Hematopoietic multipotent progenitor cell treated with erythropoietin and hydrocortisone succinate and interleukin-3 and kit ligand, for 8 days (in vitro differentiated cells): ENCODE results near the gene PTPRR.
"Not testable (repeated sequence)": the region's sequence is repeated elsewhere in the genome, so short reads cannot be mapped to it uniquely, and the experiment has no call there.

Source experiments
- DNase-seq: peaks from one replicate; pipeline ENCODE4 v3.0.0-alpha.2; 2015

PTPRR gene

DNA sequence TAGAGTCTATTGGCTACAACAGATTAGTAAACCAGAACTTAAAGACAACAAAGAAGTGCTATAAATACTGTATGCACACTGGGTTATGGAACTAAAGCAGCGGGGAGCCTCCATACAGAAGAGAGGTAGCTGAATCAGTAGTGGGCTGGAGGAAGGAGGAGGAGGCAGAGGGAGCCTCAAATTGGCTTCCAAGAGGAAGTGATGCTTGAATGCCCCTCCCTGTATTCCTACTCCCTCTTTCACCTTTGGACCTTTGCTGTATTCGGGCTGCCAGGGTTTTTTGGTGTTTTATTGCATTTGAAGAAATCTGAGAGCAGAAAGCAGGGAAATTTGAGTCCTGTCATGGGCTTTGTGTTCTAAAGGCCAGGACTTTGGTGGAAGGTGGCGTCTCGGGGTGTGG lies 179.3 kb downstream of the PTPRR start:
- DNase-seq = no peak

DNA sequence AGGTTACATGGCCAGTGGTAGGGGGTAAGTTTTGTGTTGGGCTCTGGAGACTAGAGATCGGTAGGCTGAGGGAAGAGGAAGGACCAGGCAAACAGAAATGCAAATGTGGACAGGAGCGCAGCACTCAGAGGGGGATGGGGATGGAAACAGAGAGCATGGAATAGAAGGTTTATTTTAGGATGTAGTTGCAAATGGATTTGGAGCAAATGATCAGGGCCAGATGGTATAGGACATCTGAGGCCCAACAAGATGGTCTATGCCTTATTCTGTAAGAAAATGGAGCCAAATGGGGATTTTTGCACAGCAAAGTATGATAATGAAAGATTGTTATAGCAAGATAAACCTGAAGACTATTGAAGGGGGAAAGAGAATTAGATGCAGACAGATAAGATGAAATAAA lies 180.8 kb downstream of the PTPRR start:
- DNase-seq = no peak

DNA sequence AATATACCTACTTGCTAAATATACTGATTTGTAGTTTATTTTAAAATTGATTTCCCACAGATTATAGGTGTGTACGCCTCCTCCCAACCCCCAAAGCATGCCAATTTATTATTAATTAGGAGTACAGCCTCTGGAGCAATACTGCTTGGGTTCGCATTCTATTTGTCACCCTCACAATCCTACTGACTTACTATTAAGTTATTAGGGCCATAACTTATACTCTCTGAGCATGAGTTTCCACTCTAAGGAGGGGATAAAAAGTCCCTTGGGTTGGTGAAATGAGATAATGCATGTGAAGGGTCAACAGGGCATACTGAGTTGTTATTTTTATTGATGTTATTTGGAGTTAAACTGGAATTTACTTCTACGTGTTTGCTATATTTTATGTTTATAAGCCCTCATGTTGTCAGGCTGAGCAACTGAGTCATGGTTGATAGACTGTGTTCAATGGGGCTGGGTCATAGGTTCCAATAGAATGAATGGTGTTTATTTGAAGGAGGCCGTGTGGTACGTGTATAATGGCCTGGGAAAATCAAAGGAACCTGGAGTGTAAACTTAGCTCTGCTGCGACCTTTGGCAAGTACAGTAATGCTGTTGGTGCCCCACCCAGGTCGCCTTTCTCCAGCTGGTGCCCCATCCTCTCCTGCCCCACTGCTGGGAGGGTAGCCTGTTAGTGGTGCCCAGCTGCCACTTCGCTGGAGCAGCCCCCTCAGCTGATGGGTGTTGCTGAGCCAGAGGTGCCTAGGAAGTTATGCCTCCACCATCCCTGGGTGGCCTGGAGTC lies 184.0 kb downstream of the PTPRR start:
- no peak for DNase-seq

DNA sequence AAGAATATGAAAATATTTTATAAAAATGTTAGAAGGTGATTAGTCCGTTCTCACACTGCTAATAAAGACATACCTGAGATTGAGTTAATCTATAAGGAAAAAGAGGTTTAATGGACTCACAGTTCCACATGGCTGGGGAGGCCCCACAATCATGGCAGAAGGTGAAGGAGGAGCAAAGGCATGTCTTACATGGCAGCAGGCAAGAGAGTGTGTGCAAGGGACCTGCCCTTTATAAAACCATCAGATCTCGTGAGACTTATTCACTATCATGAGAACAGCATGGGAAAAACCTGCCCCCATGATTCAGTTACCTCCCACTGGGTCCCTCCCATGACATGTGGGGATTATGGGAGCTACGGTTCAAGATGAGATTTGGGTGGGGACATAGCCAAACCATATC lies 185.3 kb downstream of the PTPRR start:
- not testable (repeated sequence) for DNase-seq

DNA sequence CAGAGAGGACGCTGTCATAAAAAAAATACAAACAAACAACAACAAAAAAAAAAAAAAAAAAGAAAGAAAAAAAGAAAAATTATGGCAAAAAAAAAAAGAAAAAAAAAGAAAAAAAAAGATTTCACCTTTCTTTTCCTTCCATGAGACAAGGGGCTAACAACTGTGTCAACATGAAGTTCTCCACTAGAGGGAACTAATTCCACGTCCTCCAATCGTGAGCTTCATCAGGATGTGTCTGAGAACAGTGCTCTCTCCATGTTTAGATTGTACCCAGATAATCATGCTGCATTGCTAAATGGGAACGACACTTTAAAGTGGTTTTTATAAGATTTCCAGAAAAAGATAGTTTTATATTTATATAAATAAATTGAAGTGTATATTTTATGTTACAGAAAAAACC lies 187.2 kb downstream of the PTPRR start:
- DNase-seq = peak; percentile 66

DNA sequence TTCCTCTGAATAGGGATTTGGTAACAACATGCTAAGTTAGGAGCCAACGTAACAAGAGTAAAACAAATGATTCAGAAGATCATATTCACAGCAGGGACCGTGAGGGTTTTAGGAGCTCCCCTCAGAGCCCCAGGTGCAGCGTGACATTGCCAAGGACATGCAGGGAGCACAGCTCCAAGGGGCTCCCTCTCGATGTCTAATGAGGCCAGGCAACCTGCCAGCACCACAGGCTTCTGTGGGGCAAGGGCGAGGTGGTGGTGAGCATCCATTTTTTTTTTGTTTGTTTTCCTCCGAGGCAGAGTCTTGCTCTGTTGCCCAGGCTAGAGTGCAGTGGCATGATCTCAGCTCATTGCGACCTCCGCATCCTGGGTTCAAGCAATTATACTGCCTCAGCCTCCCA lies 188.3 kb downstream of the PTPRR start:
- no peak for DNase-seq

DNA sequence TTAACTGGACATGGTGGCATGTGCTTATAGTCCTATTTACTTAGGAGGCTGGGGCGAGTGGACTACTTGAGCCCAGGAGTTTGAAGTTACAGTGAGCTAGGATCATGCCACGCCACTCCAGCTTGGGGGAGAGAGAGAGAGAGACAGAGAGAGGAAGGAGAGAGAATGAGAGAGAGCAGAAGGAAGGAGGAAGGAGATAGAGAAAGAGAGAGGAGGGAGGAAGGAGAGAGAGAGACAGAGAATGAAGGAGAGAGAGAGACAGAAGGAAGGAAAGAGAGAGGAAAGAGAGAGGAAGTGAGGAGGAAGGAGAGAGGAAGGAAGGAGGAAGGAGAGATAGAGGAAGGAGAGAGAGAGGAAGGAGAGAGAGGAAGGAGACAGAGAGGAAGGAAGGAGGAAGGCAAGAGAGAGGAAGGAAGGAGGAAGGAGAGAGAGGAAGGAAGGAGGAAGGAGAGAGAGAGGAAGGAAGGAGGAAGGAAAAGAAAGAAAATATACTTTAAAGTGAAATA lies 189.8 kb downstream of the PTPRR start:
- no peak for DNase-seq

DNA sequence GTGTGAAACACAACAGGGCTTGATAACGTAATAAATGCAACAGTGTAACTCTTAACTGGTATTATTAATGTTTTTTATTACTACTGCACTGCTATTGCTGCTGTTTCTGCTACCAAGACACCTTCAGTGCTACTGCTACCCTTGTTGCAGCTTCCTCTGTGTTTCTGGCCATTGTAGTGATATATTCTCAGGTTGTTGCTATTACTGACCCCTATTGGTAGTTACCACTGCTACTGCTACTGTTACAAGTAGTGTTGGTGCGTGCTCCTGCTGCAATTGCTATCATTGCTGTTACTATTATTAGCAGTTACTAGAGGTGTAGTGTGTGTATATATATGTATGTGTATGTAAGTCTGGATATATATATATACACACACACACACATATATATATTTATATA lies 196.1 kb downstream of the PTPRR start:
- DNase-seq = peak; percentile 2

DNA sequence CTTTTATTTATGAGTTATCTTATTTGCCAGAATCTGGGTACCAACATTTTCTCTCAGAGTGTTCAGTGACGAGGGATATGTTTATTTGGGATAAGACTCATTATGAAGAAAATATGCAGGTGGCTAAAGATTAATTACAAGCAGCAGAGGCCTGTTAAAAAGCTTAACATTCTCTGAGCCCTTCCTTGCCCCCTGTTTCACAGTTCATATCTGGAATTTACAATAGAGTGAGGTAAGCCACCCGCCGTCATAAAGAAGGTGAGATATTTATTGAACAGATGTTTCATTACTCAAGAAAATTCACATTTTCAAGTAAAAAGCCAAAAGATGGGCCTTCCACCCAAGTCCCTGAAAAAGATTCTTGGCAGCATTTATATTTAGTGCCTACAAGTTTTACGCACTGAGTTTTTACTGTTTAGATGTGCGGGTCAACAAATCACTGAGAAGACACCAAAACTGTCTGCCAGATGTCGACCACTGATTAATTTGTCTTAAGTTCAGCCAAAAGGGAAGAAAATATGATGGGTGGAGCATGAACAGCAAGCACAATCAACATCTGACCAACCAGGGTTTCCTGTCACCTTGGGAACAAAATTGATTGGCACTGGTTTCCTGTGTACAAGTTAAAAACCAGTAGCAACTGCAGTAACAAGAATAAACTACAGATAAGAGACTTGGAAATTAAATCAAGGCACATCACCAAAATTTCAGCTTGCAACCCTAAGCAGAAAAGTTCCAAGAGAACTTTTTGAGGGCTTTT lies 197.8 kb downstream of the PTPRR start:
- DNase-seq = peak; percentile 36

DNA sequence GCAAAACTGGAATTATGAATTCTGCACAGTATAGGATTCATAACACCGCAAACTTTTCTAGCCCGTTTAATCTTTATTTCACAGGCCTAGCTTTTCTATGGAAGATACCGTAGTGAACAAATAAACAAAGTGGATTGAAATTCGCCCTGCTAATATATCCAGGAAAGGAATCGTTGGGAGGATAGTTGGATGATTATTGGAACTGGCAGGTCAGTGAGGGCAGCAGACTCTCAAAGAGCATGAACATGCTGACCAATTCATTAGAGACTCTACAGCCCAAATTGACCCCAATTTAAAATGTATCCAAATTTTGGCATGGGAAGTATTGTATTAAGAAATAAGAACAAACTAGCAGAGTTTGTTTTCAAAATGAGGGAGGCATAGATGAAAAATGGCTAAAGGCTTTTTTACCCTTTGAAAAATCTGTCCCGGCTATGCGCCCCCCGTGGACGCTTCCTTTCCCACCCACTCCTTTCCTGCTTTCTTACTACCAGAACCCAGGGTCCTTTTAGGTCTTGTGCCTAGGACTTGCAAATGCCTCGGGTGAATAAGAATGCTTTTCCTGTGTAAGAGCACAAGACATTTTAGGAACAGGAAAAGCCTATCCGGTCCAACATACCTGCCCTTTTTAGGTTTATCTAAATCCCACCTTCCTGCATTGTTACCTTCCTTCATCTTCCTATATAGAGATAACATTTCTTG lies 198.7 kb downstream of the PTPRR start:
- no peak for DNase-seq

DNA sequence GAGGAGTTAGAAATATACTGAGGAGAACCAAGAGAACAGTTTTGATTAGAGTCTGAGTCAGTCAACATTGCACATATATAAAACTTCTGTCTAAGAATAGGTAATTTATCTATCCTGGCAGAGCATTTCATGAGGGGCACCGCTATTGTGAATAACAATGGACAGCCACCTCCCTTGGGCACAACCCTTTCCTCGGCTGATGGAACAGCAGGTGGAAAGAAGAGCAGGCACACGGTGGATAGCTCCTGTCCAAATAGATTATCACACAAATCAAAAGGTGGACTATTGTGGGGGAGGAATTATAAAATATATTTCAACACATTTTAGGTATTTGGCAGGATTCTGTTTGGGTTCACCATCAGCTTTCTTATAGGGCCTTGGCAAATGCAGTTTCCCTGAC lies 199.3 kb downstream of the PTPRR start:
- DNase-seq = no peak

DNA sequence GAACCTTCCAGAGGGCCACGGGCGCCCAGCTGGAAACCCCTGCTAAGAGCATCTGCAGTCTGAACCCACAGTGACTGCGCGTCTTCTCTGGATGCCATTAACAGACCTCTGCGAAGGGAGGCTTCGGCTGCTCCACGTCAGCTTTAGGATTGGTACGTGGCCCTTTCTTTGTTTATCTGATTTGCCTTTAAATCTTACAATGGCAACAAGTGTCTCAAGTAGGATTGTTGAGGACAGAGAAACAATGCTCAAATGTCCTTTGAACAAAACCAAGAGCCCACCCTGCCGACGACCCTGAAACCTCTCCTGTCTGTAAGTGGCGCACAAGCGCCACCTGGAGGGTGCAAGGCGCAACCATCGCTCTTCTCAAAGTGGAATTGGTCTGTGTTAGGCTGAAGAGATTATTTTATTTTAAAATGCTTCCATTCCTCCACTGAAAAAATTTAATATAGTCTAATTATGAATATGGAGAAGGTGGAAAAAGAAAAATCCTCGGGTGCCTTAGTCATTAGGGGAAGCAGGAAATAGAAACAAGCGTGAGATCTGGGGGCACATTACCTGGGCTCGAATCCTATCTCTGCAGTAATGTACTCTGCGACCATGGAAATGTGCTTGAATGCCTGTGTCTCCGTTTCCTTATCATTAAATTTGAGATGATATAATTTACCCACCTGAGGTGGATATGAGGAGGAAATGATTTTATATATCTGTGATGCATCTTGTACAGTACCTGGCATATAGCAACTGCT lies 200.7 kb downstream of the PTPRR start:
- peak; percentile 44 for DNase-seq

DNA sequence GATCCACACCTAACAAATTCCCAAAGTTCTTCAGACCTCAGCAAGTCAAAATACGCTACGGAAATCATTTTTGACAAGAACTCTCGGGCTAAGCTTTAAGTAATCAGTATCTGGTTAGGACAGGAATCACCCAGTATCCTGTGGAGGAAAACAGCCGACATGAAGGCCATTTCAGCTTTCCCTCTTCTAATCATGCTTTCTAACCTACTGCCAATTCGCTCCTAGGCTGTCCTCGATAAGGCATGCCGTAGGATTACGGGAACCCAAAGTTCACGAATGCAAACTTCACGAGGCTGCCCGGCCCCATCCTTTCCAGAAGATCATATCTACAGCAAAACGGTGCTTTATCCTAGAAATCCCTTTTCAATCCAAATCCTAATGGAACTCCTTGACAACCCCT lies 201.5 kb downstream of the PTPRR start:
- DNase-seq = no peak

DNA sequence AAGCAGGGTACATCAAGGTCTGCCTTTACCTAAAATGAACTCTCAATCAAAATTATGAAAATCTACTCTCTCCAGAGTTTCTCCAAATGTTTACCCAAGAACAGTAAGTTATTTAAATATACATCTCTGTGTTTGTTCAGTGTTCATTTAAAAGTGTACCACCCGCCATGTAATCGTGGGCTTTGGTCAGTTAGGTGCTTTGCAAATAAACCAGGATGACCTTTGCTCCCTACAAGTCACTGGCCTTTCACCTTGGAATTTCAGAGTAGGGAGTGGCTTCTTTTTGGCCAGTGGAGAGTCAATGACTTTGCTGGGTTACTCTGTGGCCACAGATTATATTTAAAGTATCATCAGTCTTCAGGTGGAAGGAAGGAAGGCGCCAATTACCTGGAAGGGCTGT lies 208.7 kb downstream of the PTPRR start:
- DNase-seq = no peak

DNA sequence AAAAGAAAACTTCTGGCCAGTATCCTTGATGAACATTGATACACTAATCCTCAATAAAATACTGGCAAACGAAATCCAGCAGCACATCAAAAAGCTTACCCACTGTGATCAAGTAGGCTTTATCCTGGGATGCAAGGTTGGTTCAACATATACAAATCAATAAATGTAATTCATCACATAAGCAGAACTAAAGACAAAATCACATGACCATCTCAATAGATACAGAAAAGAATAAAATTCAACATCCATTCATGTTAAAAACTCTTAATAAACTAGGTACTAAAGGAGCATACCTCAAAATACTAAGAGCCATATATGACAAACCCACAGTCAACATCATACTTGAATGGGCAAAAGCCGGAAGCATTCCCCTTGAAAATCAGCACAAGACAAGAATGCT lies 211.5 kb downstream of the PTPRR start:
- no peak for DNase-seq

DNA sequence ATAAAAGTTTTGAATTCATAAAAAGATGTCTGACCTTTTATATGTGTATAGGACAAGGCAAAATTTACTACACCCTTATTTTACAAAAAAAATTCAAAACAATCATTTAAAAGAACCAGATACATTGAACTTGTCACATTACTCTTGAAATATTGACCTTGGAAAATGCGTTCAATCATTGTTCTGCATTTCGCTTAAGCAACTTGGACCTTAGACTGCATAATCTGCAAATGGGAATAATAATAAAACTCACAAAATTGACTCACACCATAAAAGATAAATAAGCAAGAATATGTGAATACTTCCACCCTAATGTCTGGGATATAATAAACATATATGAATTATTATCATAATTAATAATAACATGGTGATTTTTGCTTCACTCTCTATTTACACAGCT lies 213.9 kb downstream of the PTPRR start:
- DNase-seq = no peak

DNA sequence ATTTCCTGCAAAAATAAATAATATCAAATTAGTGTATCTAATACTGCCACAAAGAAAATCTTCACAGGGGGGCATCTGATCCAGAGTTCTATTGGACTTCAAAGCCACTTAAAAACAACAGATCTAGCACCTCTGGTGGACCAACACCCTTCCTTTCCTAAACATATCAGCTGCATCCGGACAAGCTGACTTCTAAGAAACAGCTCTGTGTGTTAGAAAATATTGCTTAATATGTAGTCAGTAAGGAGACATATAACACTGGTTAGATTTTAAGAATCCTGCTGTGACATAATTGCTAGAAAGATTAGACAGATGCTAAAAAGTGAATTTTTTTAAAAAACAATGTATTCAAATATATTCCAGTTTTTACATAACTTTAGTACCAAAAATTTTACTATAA lies 222.2 kb downstream of the PTPRR start:
- no peak for DNase-seq

DNA sequence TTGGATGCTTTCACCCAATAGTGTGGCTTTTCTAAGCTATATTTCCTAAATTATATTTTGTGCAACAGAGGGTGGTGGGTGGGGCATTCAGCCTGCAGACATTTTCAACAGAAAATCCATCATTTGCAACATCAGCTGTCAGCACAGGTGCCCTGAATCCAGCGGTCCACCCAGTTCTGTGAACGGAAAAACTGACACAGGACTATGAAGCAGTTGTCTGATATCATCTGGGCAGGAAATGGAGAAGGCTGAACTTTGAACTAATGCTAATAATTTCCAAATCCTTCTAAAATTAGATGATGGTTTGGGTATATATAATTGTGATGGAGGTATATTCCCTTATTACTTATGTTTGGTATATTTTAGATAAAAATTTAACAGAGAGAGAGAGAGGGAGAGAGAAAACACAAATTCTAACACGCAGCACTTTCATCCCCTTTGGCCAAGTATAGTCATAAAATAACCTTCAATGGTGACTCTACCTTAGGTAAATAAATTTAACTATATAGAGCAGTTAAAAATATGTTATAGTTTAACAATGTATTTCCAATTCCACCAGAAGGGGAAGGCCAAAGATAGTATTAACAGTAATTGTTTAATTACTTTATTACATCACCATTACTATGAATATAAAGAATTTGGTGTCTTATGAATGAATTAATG lies 225.0 kb downstream of the PTPRR start:
- DNase-seq = no peak

DNA sequence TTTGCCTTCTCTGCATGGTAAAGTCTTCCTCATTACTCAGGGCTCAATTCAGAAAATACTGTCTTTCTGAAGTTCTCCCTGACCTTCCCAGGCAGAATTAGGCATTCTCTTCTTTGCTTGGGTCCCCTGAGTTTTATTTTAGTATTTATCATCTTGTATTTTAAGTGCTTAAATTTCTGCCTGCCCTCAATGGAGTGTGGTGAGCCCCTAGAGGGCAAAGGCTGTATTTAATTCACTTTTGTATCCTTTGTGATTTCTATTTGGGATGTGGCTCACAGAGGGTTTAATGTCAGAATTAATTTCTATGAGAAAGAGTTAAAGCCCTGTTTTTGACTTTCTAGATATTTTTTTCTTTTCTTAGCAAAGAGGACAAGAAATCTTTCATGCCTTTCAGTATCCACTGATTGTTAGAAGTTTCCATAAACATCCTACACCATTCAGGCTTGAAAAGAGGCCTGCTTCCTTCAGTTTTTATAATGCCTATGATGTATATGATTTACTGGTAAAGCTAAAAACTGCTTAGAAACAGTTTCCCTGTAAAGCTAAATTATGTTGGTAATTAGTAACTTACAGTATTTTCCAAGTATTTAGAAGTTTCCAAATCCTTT lies 227.8 kb downstream of the PTPRR start:
- DNase-seq = peak; percentile 19

DNA sequence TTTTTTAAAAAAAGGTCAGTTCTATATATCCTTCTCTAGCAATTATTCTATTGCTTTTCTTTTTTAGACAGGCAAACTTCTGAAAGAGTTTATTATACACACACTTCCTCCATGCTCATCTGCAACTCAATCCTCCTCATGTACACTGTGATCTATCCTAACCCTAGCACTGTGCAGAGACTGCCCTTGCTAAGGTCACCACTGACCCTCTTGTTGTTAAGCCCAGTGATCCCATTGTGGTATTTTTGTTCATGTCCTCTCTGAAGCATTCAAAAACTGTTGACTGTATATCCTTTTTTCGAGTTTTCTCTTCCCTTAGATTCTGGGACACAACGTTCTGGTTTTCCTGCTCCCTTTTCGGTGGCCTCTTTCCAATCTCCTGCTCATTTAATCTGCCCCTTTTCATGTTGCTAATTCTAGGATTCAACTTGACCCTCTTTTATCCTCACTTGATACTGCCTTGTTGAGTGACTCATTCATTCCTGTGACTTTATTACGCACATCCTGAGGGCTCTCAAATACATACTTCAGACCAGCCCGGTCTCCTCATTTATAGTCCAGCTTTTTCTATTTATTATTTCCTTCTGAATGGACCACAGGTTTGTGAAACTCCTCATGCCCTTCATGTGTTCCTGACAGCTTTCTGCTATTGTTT lies 229.4 kb downstream of the PTPRR start:
- no peak for DNase-seq

DNA sequence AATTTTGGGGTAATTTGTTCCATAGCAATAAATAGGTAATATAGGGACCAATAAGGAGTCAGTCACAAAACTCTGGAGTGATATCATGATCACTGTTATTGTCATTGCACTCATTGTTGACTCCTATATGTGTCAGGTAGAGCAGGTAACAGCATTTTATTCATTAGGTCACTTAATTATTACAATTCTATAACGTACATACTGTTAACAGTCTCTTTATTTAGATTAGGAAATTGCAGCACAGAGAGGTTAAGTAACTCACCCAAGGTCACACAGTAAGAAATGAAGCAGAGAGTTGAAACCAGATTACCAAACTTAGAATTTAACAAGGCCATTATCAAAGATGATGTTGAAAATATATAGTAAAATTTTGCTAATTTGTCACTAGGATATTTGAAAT lies 233.6 kb downstream of the PTPRR start:
- DNase-seq = no peak
